ENCODE data around the gene CYP24A1.

The CYP24A1 gene

GRCh38 chr20:54172532-54172855, 1.3 kb downstream of the CYP24A1 start:
- no peaks in the 10 kb centered on the region for H4K20me1 ChIP-seq (ENCODE audit: insufficient read depth)
- no peak overlapping the region for H2AFZ ChIP-seq (ENCODE audit: low read depth)
- H3K4me3 ChIP-seq (IDR thresholded peaks at IDR 0.05; ENCODE audit: insufficient read depth, low read depth, low read length), result no peak overlapping the region
- no peaks in the 10 kb centered on the region for H3K79me2 ChIP-seq (ENCODE audit: insufficient read depth, low read depth)
- H3K4me1 ChIP-seq (ENCODE audit: low read depth, poor library complexity, severe bottlenecking), result no peaks in the 10 kb centered on the region
- no peak overlapping the region for H3K9ac ChIP-seq
- no peak overlapping the region for H3K4me2 ChIP-seq
- no peak overlapping the region for H3K27ac ChIP-seq
- no peaks in the 10 kb centered on the region for H3K36me3 ChIP-seq (ENCODE audit: insufficient read depth)
- no peak for TF ChIP-seq CTCF (conservative IDR thresholded peaks at IDR 0.05; ENCODE audit: low read depth, low read length)
- no peaks in the 10 kb centered on the region for H3K27me3 ChIP-seq (ENCODE audit: insufficient read depth, low read depth)

GRCh38 chr20:54170963-54171362, 2.8 kb downstream of the CYP24A1 start:
- Histone ChIP-seq H3K36me3 (ENCODE audit: insufficient read depth) (no peaks in the 10 kb centered on the region), H3K4me2 (no peak overlapping the region), H3K9ac (no peak overlapping the region), H3K4me3 (IDR thresholded peaks at IDR 0.05; ENCODE audit: insufficient read depth, low read depth, low read length) (no peak overlapping the region), H3K79me2 (ENCODE audit: insufficient read depth, low read depth) (no peaks in the 10 kb centered on the region), H4K20me1 (ENCODE audit: insufficient read depth) (no peaks in the 10 kb centered on the region), H2AFZ (ENCODE audit: low read depth) (no peak overlapping the region), H3K4me1 (ENCODE audit: low read depth, poor library complexity, severe bottlenecking) (no peaks in the 10 kb centered on the region), H3K27ac (no peak overlapping the region), H3K27me3 (ENCODE audit: insufficient read depth, low read depth) (no peaks in the 10 kb centered on the region)
- TF ChIP-seq CTCF (conservative IDR thresholded peaks at IDR 0.05; ENCODE audit: low read depth, low read length), result no peak

- Histone ChIP-seq H3K4me3 (IDR thresholded peaks at IDR 0.05; ENCODE audit: insufficient read depth, low read depth, low read length) (no peak overlapping the region), H4K20me1 (ENCODE audit: insufficient read depth) (no peaks in the 10 kb centered on the region), H3K9ac (no peak overlapping the region), H3K79me2 (ENCODE audit: insufficient read depth, low read depth) (no peaks in the 10 kb centered on the region), H2AFZ (ENCODE audit: low read depth) (no peak overlapping the region), H3K27me3 (ENCODE audit: insufficient read depth, low read depth) (no peaks in the 10 kb centered on the region), H3K4me1 (ENCODE audit: low read depth, poor library complexity, severe bottlenecking) (no peaks in the 10 kb centered on the region), H3K27ac (no peak overlapping the region), H3K36me3 (ENCODE audit: insufficient read depth) (no peaks in the 10 kb centered on the region), H3K4me2 (no peak overlapping the region)
- no peak for TF ChIP-seq CTCF (conservative IDR thresholded peaks at IDR 0.05; ENCODE audit: low read depth, low read length)
Measured at GRCh38 chr20:54170026-54170471, 3.7 kb downstream of the CYP24A1 start.

GRCh38 chr20:54168961-54169862, 4.6 kb downstream of the CYP24A1 start:
- H3K27me3 ChIP-seq (ENCODE audit: insufficient read depth, low read depth), result no peaks in the 10 kb centered on the region
- no peak overlapping the region for H3K4me3 ChIP-seq (IDR thresholded peaks at IDR 0.05; ENCODE audit: insufficient read depth, low read depth, low read length)
- H4K20me1 ChIP-seq (ENCODE audit: insufficient read depth), result no peaks in the 10 kb centered on the region
- no peak overlapping the region for H2AFZ ChIP-seq (ENCODE audit: low read depth)
- H3K9ac ChIP-seq, result no peak overlapping the region
- TF ChIP-seq CTCF (conservative IDR thresholded peaks at IDR 0.05; ENCODE audit: low read depth, low read length), result no peak
- H3K36me3 ChIP-seq (ENCODE audit: insufficient read depth), result no peaks in the 10 kb centered on the region
- H3K4me2 ChIP-seq, result no peak overlapping the region
- H3K4me1 ChIP-seq (ENCODE audit: low read depth, poor library complexity, severe bottlenecking), result no peaks in the 10 kb centered on the region
- no peaks in the 10 kb centered on the region for H3K79me2 ChIP-seq (ENCODE audit: insufficient read depth, low read depth)
- no peak overlapping the region for H3K27ac ChIP-seq

Measured in KMS-11 (cell line).